KMS-11 (cell line): ENCODE measurements around the gene SAXO2.
"Not testable (repeated sequence)": the region's sequence is repeated elsewhere in the genome, so short reads cannot be mapped to it uniquely, and the experiment has no call there.

Experiments used
- H2AFZ ChIP-seq: fragments of 200-600 bp; sonication (generic); 2 replicates; pipeline ENCODE4 v1.6.1; 2016; ENCODE audit warnings: antibody characterized with exemption, mixed run types, low read depth
- H3K27ac ChIP-seq: fragments of 200-600 bp; sonication (generic); 2 replicates; pipeline ENCODE4 v1.6.1; 2016; ENCODE audit warnings: mild to moderate bottlenecking, mixed run types
- H3K27me3 ChIP-seq: fragments of 200-600 bp; sonication (generic); 2 replicates; pipeline ENCODE4 v1.6.1; 2017; ENCODE audit warnings: mild to moderate bottlenecking, low read depth, mixed run types, moderate library complexity; ENCODE audit not compliant: insufficient read depth
- H3K36me3 ChIP-seq: fragments of 200-600 bp; sonication (generic); 2 replicates; pipeline ENCODE4 v1.6.1; 2017; ENCODE audit warnings: mild to moderate bottlenecking, mixed run types; ENCODE audit not compliant: insufficient read depth
- H3K4me1 ChIP-seq: fragments of 200-600 bp; sonication (generic); 2 replicates; pipeline ENCODE4 v1.6.1; 2016; ENCODE audit warnings: mild to moderate bottlenecking, low read depth, mixed run types; ENCODE audit not compliant: poor library complexity, severe bottlenecking
- H3K4me2 ChIP-seq: fragments of 200-600 bp; sonication (generic); 2 replicates; pipeline ENCODE4 v1.7.0; 2016; ENCODE audit warnings: mild to moderate bottlenecking, mixed run types
- H3K4me3 ChIP-seq: fragments of 200-600 bp; sonication (generic); IDR thresholded peaks from 2 replicates; pipeline ENCODE4 v1.6.1; 2017; ENCODE audit warnings: low read depth, low read length, mixed read lengths; ENCODE audit not compliant: insufficient read depth
- H3K79me2 ChIP-seq: fragments of 200-600 bp; sonication (generic); 2 replicates; pipeline ENCODE4 v1.6.1; 2016; ENCODE audit warnings: low read depth, mixed run types; ENCODE audit not compliant: insufficient read depth
- H3K9ac ChIP-seq: fragments of 200-600 bp; sonication (generic); 2 replicates; pipeline ENCODE4 v1.6.1; 2016; ENCODE audit warnings: mild to moderate bottlenecking, mixed run types
- H4K20me1 ChIP-seq: fragments of 200-600 bp; sonication (generic); 2 replicates; pipeline ENCODE4 v1.6.1; 2016; ENCODE audit warnings: mild to moderate bottlenecking, mixed run types; ENCODE audit not compliant: insufficient read depth
- CTCF ChIP-seq: fragments of 200-600 bp; sonication (generic); conservative IDR thresholded peaks from 2 replicates; pipeline ENCODE4 v1.6.1; 2017; ENCODE audit warnings: low read depth, mild to moderate bottlenecking, antibody characterized with exemption, low read length, moderate library complexity, mixed read lengths

The SAXO2 gene

GRCh38 chr15:82231842-82232241 is 30.8 kb upstream of the SAXO2 start:
- H2AFZ ChIP-seq: no peak overlapping the region
- no peak for TF ChIP-seq CTCF
- no peak overlapping the region for H3K4me2 ChIP-seq
- no peaks in the 10 kb centered on the region for H4K20me1 ChIP-seq
- H3K79me2 ChIP-seq: no peaks in the 10 kb centered on the region
- H3K9ac ChIP-seq: no peak overlapping the region
- no peaks in the 10 kb centered on the region for H3K27me3 ChIP-seq
- H3K36me3 ChIP-seq: no peaks in the 10 kb centered on the region
- H3K27ac ChIP-seq: no peak overlapping the region
- no peak overlapping the region for H3K4me3 ChIP-seq
- no peaks in the 10 kb centered on the region for H3K4me1 ChIP-seq

DNA sequence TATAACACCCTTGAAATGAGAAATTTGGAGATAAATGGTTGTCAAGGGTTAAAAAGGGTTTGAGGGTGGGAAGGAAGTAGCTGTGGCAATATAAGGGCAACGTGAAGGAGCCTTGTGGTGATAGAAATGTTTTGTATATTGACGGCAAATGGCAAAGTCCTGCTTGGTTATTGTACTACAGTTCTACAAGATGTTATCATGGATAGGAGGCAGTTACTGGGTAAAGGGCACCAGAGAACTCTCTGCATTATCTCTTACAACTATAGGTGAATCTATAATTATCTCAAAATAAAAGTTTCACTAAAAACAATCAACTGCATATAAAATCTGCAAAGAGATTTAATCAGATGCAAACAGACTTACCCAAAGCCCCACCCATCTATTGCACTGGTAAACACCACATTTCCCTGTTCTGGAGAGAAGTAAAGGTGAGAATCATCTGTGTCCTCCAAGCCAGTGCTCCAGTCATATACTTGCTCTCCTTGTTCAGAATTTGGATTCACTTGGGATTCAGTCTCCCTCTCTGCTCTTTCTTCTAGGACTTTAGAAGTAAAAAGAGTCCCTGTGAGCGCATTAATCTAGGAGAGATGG is 24.6 kb upstream of the SAXO2 start:
- H2AFZ ChIP-seq, H4K20me1 ChIP-seq, H3K9ac ChIP-seq, H3K4me2 ChIP-seq, H3K27ac ChIP-seq, H3K36me3 ChIP-seq, H3K27me3 ChIP-seq, H3K4me1 ChIP-seq, H3K79me2 ChIP-seq, H3K4me3 ChIP-seq: not testable (repeated sequence)

DNA sequence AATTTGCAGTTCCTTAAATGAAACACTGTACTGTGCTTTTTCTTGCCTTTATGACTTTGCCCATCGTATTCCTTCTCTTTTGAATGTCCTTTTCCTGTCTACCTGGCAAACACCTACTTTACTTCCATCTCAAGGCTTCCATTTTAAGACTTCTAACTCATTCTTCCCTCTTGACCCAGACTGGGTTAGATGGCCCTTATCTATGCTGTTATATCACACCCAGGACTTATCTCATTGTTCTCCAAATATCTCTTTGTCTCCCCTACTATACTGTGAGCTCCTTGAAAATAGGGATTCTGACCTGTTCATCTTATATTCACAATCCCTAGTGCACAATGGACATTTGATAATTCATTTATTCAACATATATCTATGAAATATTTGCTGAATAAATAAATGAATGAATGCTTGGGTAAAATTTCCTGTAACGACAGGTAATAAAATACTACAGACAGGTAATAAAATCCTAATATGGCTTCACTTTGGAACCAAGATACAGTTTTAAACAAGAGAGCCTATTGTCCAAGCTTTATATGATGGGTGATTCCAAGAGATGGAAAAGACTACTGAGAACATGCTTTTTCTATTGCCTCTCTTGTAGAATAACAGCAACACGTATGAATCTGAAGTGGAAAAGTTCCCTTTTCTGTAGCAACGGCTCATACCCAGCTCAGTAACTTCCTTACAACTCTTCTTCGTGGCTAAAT is 22.8 kb upstream of the SAXO2 start:
- no peaks in the 10 kb centered on the region for H4K20me1 ChIP-seq

GRCh38 chr15:82241836-82242499 is 20.6 kb upstream of the SAXO2 start:
- not testable (repeated sequence) for H4K20me1 ChIP-seq, H3K36me3 ChIP-seq, H3K79me2 ChIP-seq, H3K4me2 ChIP-seq, H3K9ac ChIP-seq, H3K27me3 ChIP-seq, H3K27ac ChIP-seq, H2AFZ ChIP-seq, H3K4me1 ChIP-seq, H3K4me3 ChIP-seq

More for the DNA sequence above, 22.8 kb upstream of the SAXO2 start:
- no peak for TF ChIP-seq CTCF
- Histone ChIP-seq H3K27ac (no peak overlapping the region), H3K4me1 (no peaks in the 10 kb centered on the region), H3K27me3 (no peaks in the 10 kb centered on the region), H3K9ac (no peak overlapping the region), H2AFZ (no peak overlapping the region), H3K4me2 (no peak overlapping the region), H3K79me2 (no peaks in the 10 kb centered on the region), H3K36me3 (no peaks in the 10 kb centered on the region), H3K4me3 (no peak overlapping the region)

GRCh38 chr15:82243644-82244043 is 19.0 kb upstream of the SAXO2 start:
- not testable (repeated sequence) for H3K4me2 ChIP-seq, H3K36me3 ChIP-seq, H3K79me2 ChIP-seq, H2AFZ ChIP-seq, H3K27me3 ChIP-seq, H3K9ac ChIP-seq, H3K4me1 ChIP-seq, H3K4me3 ChIP-seq, H4K20me1 ChIP-seq, H3K27ac ChIP-seq

- H3K9ac ChIP-seq, H2AFZ ChIP-seq, H3K4me3 ChIP-seq, H4K20me1 ChIP-seq, H3K27ac ChIP-seq, H3K36me3 ChIP-seq, H3K4me2 ChIP-seq, H3K79me2 ChIP-seq, H3K27me3 ChIP-seq, H3K4me1 ChIP-seq: not testable (repeated sequence)
These were observed 16.7 kb upstream of the SAXO2 start for GRCh38 chr15:82245956-82246355.

DNA sequence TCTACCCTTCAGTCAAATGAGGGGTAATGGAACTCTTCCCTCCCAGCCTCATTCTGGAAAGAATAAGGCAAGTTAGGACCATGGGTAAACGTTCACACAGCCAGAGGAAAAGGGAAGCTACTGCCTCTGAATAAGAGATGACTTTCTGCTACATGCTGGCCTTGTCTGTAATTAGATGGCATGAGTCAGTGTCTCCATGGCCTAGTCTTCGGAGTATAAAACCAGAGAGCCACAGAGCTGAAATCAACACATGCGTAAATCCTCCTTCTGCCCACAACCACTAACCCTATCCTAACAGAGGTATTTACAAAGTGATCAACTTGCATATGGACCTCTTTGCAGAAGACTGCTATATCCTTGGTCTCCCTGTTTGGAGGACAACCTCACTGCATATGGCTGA is 14.4 kb upstream of the SAXO2 start:
- H3K9ac ChIP-seq, H3K27ac ChIP-seq, H3K36me3 ChIP-seq, H3K4me1 ChIP-seq, H3K27me3 ChIP-seq, H3K4me3 ChIP-seq, H4K20me1 ChIP-seq, H3K79me2 ChIP-seq, H2AFZ ChIP-seq, H3K4me2 ChIP-seq: not testable (repeated sequence)

- Histone ChIP-seq H3K27ac (peak overlapping the region; percentile 63), H2AFZ (peak overlapping the region; percentile 72), H3K4me2 (peak overlapping the region; percentile 78), H3K4me1 (peaks cover 26% of the 10 kb centered on the region), H3K9ac (peak overlapping the region; percentile 66)
- H3K4me3 ChIP-seq, H3K79me2 ChIP-seq, H3K36me3 ChIP-seq, H4K20me1 ChIP-seq, H3K27me3 ChIP-seq: not testable (repeated sequence)
These were observed 824 bp upstream of the SAXO2 start for GRCh38 chr15:82261566-82262421.
